ENCODE data around the gene ZNF280B. TPM values are rescaled to one million over a fixed set of nuclear protein-coding genes. Genes with fewer than 3 reads are reported as not detected.
"Not testable (repeated sequence)": the region's sequence is repeated elsewhere in the genome, so short reads cannot be mapped to it uniquely, and the experiment has no call there.

Gene ZNF280B
- total and polyA plus RNA-seq, 9 of the 15 experiments (the other 6 are each of a cell fraction or from before 2014, with no cell fraction given), result 7.7 to 29.9 (median 20.0) TPM

DNA sequence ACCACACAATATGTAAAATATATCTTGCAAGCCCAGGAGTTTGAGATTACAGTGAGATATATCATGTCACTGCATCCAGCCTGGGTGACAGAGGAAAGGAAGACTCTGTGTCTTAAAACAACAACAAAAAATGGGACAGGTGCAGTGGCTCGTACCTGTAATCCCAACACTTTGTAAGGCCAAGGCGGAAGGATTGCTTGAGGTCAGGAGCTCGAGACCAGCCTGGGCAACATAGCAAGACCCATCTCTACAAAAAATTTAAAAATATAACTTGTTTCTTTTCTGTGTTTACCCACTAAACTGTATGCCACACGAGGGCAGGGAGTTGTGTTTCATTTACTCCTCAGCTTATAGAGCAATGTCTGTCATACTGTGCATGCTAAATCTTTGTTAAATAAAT is 8.4 kb upstream of the ZNF280B start (continued):
- TF ChIP-seq GATAD2A (IDR thresholded peaks at IDR 0.05), result no peak
- no peak for TF ChIP-seq HDAC6 (IDR thresholded peaks at IDR 0.05; ENCODE audit: low read depth, low read length)

DNA sequence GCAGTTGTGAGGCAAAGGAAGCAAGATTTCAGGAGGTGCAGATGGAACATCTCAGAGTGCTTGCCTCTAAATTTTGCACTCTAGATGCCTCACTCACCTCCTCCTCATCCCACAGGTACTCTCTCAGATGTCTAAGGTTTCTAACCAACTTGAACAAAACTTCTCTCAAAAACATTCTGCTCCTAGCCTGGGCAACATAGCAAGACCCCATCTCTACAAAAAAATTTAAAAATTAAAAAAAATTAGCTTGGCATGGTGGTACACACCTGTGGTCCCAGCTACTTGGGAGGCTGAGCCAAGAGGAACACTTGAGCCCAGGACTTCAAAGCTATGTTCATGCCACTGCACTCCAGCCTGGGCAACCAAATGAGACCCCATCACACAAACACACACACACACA is 7.3 kb upstream of the ZNF280B start:
- Histone ChIP-seq H3K4me3 (no peak overlapping the region), H3K4me2 (ENCODE audit: insufficient read depth, low read length) (no peak overlapping the region), H3K9me1 (ENCODE audit: control insufficient read depth, insufficient read depth, low read length) (peaks cover 4% of the 10 kb centered on the region), H3K36me3 (ENCODE audit: control insufficient read depth, insufficient read depth, low read length) (peaks cover 39% of the 10 kb centered on the region), H3K79me2 (ENCODE audit: control insufficient read depth, insufficient read depth, low read length) (peaks cover 20% of the 10 kb centered on the region), H2AFZ (ENCODE audit: low read depth, low read length) (no peak overlapping the region), H3K27me3 (ENCODE audit: control insufficient read depth in 2 of 2, insufficient read depth in 2 of 2, low read length in 2 of 2) (no peaks in the 10 kb centered on the region), H3K27ac (ENCODE audit: extremely low read depth, low read depth, low read length) (no peak overlapping the region), H4K20me1 (replicated peaks; ENCODE audit: control insufficient read depth, insufficient read depth, low read length) (no peaks in the 10 kb centered on the region), H3K9ac (ENCODE audit: insufficient read depth in 1 of 2, low read depth in 2 of 2, low read length in 2 of 2) (no peak overlapping the region), H3K4me1 (replicated peaks in 1 of 2; ENCODE audit: control insufficient read depth in 2 of 2, insufficient read depth in 2 of 2, low read length in 2 of 2) (peaks cover 16 to 18% of the 10 kb centered on the region in 2 experiments), H3K9me3 (replicated peaks; ENCODE audit: control insufficient read depth, insufficient read depth, low read depth, low read length) (peaks cover 9% of the 10 kb centered on the region; the same call in 1 of the 2 replicates)
- ChIA-PET CTCF (ENCODE audit: low intra/inter-chr PET ratio) (interaction anchor here (0.7 kb wide), 1 partner anchor 294 kb away, joined by 3 read pairs; no protein-coding TSS in a partner anchor), POLR2A (interaction anchor here (0.5 to 14.7 kb wide), 8 partner anchors 9 to 550 kb away, joined by 3 to 289 read pairs (median 4); partner anchors contain the start of gene ZNF280B)
- peak in 1 of 4 experiments; percentile 58 for DNase-seq (ENCODE audit: extremely low read depth in 1 of 4, low spot score in 3 of 4)
- no peak for ATAC-seq
- intact Hi-C loops (cut with micrococcal nuclease), result no loop called here
- BruUV-seq (replicated peaks), result no TSS peak
- no peak for FAIRE-seq
- in situ Hi-C loops (cut with MboI), result no loop called here
- TF ChIP-seq ZNF121 (CRISPR knock-in tag; conservative IDR thresholded peaks at IDR 0.05), result peak; percentile 100
- TF ChIP-seq, protein P1, sequence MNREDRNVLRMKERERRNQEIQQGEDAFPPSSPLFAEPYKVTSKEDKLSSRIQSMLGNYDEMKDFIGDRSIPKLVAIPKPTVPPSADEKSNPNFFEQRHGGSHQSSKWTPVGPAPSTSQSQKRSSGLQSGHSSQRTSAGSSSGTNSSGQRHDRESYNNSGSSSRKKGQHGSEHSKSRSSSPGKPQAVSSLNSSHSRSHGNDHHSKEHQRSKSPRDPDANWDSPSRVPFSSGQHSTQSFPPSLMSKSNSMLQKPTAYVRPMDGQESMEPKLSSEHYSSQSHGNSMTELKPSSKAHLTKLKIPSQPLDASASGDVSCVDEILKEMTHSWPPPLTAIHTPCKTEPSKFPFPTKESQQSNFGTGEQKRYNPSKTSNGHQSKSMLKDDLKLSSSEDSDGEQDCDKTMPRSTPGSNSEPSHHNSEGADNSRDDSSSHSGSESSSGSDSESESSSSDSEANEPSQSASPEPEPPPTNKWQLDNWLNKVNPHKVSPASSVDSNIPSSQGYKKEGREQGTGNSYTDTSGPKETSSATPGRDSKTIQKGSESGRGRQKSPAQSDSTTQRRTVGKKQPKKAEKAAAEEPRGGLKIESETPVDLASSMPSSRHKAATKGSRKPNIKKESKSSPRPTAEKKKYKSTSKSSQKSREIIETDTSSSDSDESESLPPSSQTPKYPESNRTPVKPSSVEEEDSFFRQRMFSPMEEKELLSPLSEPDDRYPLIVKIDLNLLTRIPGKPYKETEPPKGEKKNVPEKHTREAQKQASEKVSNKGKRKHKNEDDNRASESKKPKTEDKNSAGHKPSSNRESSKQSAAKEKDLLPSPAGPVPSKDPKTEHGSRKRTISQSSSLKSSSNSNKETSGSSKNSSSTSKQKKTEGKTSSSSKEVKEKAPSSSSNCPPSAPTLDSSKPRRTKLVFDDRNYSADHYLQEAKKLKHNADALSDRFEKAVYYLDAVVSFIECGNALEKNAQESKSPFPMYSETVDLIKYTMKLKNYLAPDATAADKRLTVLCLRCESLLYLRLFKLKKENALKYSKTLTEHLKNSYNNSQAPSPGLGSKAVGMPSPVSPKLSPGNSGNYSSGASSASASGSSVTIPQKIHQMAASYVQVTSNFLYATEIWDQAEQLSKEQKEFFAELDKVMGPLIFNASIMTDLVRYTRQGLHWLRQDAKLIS (CRISPR knock-in tag; IDR thresholded peaks at IDR 0.05), result 0 out of 2 replicates have a peak, but pooled peaks have one; percentile 45
- TF ChIP-seq, protein P2, sequence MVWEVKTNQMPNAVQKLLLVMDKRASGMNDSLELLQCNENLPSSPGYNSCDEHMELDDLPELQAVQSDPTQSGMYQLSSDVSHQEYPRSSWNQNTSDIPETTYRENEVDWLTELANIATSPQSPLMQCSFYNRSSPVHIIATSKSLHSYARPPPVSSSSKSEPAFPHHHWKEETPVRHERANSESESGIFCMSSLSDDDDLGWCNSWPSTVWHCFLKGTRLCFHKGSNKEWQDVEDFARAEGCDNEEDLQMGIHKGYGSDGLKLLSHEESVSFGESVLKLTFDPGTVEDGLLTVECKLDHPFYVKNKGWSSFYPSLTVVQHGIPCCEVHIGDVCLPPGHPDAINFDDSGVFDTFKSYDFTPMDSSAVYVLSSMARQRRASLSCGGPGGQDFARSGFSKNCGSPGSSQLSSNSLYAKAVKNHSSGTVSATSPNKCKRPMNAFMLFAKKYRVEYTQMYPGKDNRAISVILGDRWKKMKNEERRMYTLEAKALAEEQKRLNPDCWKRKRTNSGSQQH (CRISPR knock-in tag; IDR thresholded peaks at IDR 0.05), result no peak
- TF ChIP-seq LCOR (CRISPR knock-in tag; IDR thresholded peaks at IDR 0.05), result 0 out of 2 replicates have a peak, but pooled peaks have one; percentile 20

DNA sequence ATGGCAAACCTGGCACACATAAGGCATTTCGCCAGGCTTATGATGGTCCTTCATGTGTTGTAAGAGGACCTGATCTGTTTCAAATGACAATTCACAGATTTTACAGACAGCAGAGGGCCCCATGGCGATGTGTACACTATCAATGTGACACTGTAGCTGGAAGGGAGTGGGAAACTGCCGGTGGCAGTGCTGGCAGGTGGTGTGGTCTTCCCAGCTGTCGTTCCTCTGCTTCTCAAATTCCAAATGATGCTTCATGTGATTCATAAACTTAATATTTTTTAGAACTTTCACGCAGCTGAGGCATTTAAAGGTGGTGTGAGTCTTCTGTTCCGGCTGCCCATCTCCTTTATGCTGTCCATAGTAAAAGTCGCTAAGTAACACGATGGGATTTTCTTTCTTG is 5.9 kb upstream of the ZNF280B start:
- intact Hi-C loops (cut with micrococcal nuclease); FAIRE-seq; H3K4me2 ChIP-seq (ENCODE audit: insufficient read depth, low read length); BruUV-seq (replicated peaks); DNase-seq (ENCODE audit: extremely low read depth in 1 of 4, low spot score in 3 of 4); H3K9me1 ChIP-seq (ENCODE audit: control insufficient read depth, insufficient read depth, low read length); H3K4me3 ChIP-seq; H3K4me1 ChIP-seq (replicated peaks in 1 of 2; ENCODE audit: control insufficient read depth in 2 of 2, insufficient read depth in 2 of 2, low read length in 2 of 2); CTCF ChIA-PET (ENCODE audit: low intra/inter-chr PET ratio); in situ Hi-C loops (cut with MboI); H3K27me3 ChIP-seq (ENCODE audit: control insufficient read depth in 2 of 2, insufficient read depth in 2 of 2, low read length in 2 of 2); H2AFZ ChIP-seq (ENCODE audit: low read depth, low read length); H3K27ac ChIP-seq (ENCODE audit: extremely low read depth, low read depth, low read length); H3K9ac ChIP-seq (ENCODE audit: insufficient read depth in 1 of 2, low read depth in 2 of 2, low read length in 2 of 2); H4K20me1 ChIP-seq (replicated peaks; ENCODE audit: control insufficient read depth, insufficient read depth, low read length): not testable (repeated sequence)
- POLR2A ChIA-PET, result interaction anchor here (0.6 to 14.7 kb wide), 6 partner anchors 8 to 503 kb away, joined by 3 to 289 read pairs (median 3); partner anchors contain the start of genes PRAME and ZNF280B
- H3K9me3 ChIP-seq (replicated peaks; ENCODE audit: control insufficient read depth, insufficient read depth, low read depth, low read length), result peaks cover 16% of the 10 kb centered on the region
- peaks cover 17% of the 10 kb centered on the region for H3K79me2 ChIP-seq (ENCODE audit: control insufficient read depth, insufficient read depth, low read length)
- H3K36me3 ChIP-seq (ENCODE audit: control insufficient read depth, insufficient read depth, low read length), result peaks cover 39% of the 10 kb centered on the region
- ATAC-seq, result 0 out of 3 replicates have a peak, but pooled peaks have one; percentile 6
- WGBS (ENCODE audit: insufficient coverage, low coverage, missing lambda C conversion rate), result 56% methylated on average over 8 of the region's 8 CpGs

Data from K562 (cell line).